DND-41 (cell line): ENCODE results near the gene AP1M1.

Experiments
- ATAC-seq: fragments of 200-7000 bp; cut with Tn5 transposase; 3 replicates; pipeline ENCODE4 v1.9.1; 2021; ENCODE audit warnings: low read depth; ENCODE audit not compliant: insufficient read depth
- DNase-seq: peaks from one replicate; pipeline ENCODE4 v3.0.0-alpha.2; 2020
- H2AFZ ChIP-seq: 2 replicates; pipeline ENCODE4 v1.6.0; 2012; ENCODE audit warnings: low read depth, low read length
- H3K27ac ChIP-seq: 2 replicates; pipeline ENCODE4 v1.5.1; 2012; ENCODE audit warnings: low read length, inconsistent platforms
- H3K27me3 ChIP-seq: fragments of 200-600 bp; sonication (generic); 2 replicates; pipeline ENCODE4 v1.6.0; 2012; ENCODE audit warnings: low read length, mild to moderate bottlenecking, inconsistent platforms; ENCODE audit not compliant: insufficient read depth, poor library complexity
- H3K36me3 ChIP-seq: 2 replicates; pipeline ENCODE4 v1.5.1; 2012; ENCODE audit warnings: low read length, inconsistent platforms; ENCODE audit not compliant: insufficient read depth
- H3K4me1 ChIP-seq: 2 replicates; pipeline ENCODE4 v1.5.1; 2012; ENCODE audit warnings: mild to moderate bottlenecking, low read length; ENCODE audit not compliant: insufficient read depth
- H3K4me2 ChIP-seq: 2 replicates; pipeline ENCODE4 v1.6.0; 2012; ENCODE audit warnings: mild to moderate bottlenecking, moderate library complexity, low read length, inconsistent platforms; ENCODE audit not compliant: insufficient read depth
- H3K4me3 ChIP-seq, 2 experiments: fragments of 200-600 bp in 1 of 2; shearing (Covaris generic) in 1 of 2; 2 replicates each; pipeline ENCODE4 v1.5.1; 2012 to 2016; ENCODE audit warnings: inconsistent platforms in 2 of 2, low read length in 2 of 2, mild to moderate bottlenecking in 2 of 2, low read depth in 1 of 2, moderate library complexity in 1 of 2
- H3K79me2 ChIP-seq: 2 replicates; pipeline ENCODE4 v1.6.0; 2012; ENCODE audit warnings: low read length, inconsistent platforms; ENCODE audit not compliant: insufficient read depth
- H3K9ac ChIP-seq: 2 replicates; pipeline ENCODE4 v1.6.0; 2012; ENCODE audit warnings: low read depth, mild to moderate bottlenecking, inconsistent platforms, low read length, moderate library complexity
- H3K9me3 ChIP-seq: 2 replicates; pipeline ENCODE4 v1.5.1; 2012; ENCODE audit warnings: low read length, moderate library complexity, mild to moderate bottlenecking, inconsistent platforms; ENCODE audit not compliant: insufficient read depth, severe bottlenecking
- H4K20me1 ChIP-seq: 2 replicates; pipeline ENCODE4 v1.6.0; 2012; ENCODE audit warnings: low read length; ENCODE audit not compliant: insufficient read depth
- CTCF ChIP-seq: IDR thresholded peaks from 2 replicates; pipeline ENCODE4 v1.5.1; 2012; ENCODE audit warnings: borderline replicate concordance, low read length, moderate library complexity, mild to moderate bottlenecking; ENCODE audit not compliant: poor library complexity, severe bottlenecking; ENCODE audit errors: extremely low read depth
- EZH2 ChIP-seq: IDR thresholded peaks from 3 replicates; pipeline ENCODE4 v1.6.1; 2012; ENCODE audit warnings: borderline replicate concordance, low read depth, mild to moderate bottlenecking, moderate library complexity, low read length, inconsistent platforms; ENCODE audit not compliant: severe bottlenecking

The AP1M1 gene

DNA sequence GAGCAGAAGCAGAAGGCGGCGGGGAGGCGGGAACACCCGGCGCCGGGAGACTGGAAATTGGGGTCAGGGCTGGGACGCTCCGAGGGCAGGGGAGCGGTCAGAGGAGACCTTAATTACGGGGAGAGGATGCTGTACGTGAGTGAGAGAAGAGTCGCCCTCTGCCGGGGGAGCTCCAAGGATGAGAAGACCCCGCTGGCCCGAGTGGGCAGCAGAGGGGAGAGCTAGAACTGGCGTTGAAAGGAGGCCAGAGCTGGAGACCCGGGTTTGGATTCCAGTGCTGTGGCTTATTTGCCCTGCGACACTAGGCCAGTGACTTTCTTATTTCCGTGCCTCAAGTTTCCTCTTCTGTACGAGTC, 12.0 kb upstream of the AP1M1 start:
- peaks cover 40% of the 10 kb centered on the region for H3K36me3 ChIP-seq
- TF ChIP-seq CTCF, result peak; percentile 67
- TF ChIP-seq EZH2, result no peak
- peak overlapping the region; percentile 84 for H3K27ac ChIP-seq
- peak overlapping the region; percentile 82 to 87 for H3K4me3 ChIP-seq
- peaks cover 36% of the 10 kb centered on the region for H3K79me2 ChIP-seq
- H2AFZ ChIP-seq, result peak overlapping the region; percentile 91
- ATAC-seq (peak; percentile 41; the same call in 2 of the 3 replicates), DNase-seq (peak; percentile 54)
- peaks cover 37% of the 10 kb centered on the region for H3K4me1 ChIP-seq
- peak overlapping the region; percentile 87 for H3K9ac ChIP-seq
- no peaks in the 10 kb centered on the region for H3K9me3 ChIP-seq
- peaks cover 27% of the 10 kb centered on the region for H4K20me1 ChIP-seq
- H3K4me2 ChIP-seq, result peak overlapping the region; percentile 97
- no peaks in the 10 kb centered on the region for H3K27me3 ChIP-seq

DNA sequence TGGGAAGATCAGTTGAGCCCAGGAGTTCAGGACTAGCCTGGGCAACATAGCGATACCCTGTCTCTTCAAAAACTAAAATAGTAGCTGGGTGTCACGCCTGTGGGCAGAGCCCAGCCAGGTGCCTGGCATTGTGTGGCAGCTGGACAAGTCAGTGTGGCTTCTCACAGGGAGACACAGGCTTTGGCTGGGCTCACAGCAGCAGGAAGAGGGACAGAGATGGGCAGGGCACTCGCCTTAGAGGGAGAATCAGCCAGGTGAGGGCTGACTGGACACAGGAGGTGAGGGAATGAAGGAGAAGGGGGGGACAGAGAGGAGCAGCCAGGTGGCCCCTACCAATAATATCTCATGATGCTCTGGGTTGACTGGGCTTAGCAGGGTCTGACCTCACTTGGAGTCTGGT, 9.2 kb upstream of the AP1M1 start:
- Histone ChIP-seq H3K4me3 (no peak overlapping the region), H3K27me3 (no peaks in the 10 kb centered on the region), H3K79me2 (peaks cover 36% of the 10 kb centered on the region), H3K4me1 (peaks cover 31% of the 10 kb centered on the region), H3K9ac (no peak overlapping the region), H4K20me1 (peaks cover 27% of the 10 kb centered on the region), H2AFZ (no peak overlapping the region), H3K4me2 (peak overlapping the region; percentile 12; the same call in 1 of the 2 replicates), H3K9me3 (no peaks in the 10 kb centered on the region), H3K27ac (no peak overlapping the region), H3K36me3 (peaks cover 60% of the 10 kb centered on the region)
- TF ChIP-seq CTCF (no peak), EZH2 (no peak)
- ATAC-seq (no peak), DNase-seq (no peak)

GRCh38 chr19:16190198-16190597, 7.5 kb upstream of the AP1M1 start:
- peaks cover 27% of the 10 kb centered on the region for H4K20me1 ChIP-seq
- peaks cover 36% of the 10 kb centered on the region for H3K79me2 ChIP-seq
- TF ChIP-seq CTCF (no peak), EZH2 (no peak)
- no peak overlapping the region for H3K4me2 ChIP-seq
- no peaks in the 10 kb centered on the region for H3K9me3 ChIP-seq
- no peak overlapping the region for H3K27ac ChIP-seq
- H3K4me1 ChIP-seq, result peaks cover 24% of the 10 kb centered on the region
- H2AFZ ChIP-seq, result no peak overlapping the region
- ATAC-seq (no peak), DNase-seq (no peak)
- H3K4me3 ChIP-seq, result no peak overlapping the region
- H3K9ac ChIP-seq, result no peak overlapping the region
- H3K27me3 ChIP-seq, result no peaks in the 10 kb centered on the region
- peaks cover 61% of the 10 kb centered on the region for H3K36me3 ChIP-seq

GRCh38 chr19:16190736-16191135, 7.0 kb upstream of the AP1M1 start:
- no peak overlapping the region for H3K27ac ChIP-seq
- no peak for TF ChIP-seq CTCF
- peaks cover 24% of the 10 kb centered on the region for H3K4me1 ChIP-seq
- ATAC-seq, result no peak
- peaks cover 27% of the 10 kb centered on the region for H4K20me1 ChIP-seq
- no peak overlapping the region for H3K9ac ChIP-seq
- DNase-seq, result no peak
- H2AFZ ChIP-seq, result no peak overlapping the region
- no peaks in the 10 kb centered on the region for H3K27me3 ChIP-seq
- H3K79me2 ChIP-seq, result peaks cover 31% of the 10 kb centered on the region
- H3K9me3 ChIP-seq, result no peaks in the 10 kb centered on the region
- no peak overlapping the region for H3K4me2 ChIP-seq
- peaks cover 61% of the 10 kb centered on the region for H3K36me3 ChIP-seq
- no peak overlapping the region for H3K4me3 ChIP-seq
